ENCODE measurements around the gene EML6.

- TF ChIP-seq MXI1 (IDR thresholded peaks at IDR 0.05; ENCODE audit: low read depth, low read length), result no peak
- TF ChIP-seq EP300 (IDR thresholded peaks at IDR 0.05; ENCODE audit: borderline replicate concordance in 1 of 2, low read depth in 1 of 2, low read length in 1 of 2), result no peak
- TF ChIP-seq CTCF (IDR thresholded peaks at IDR 0.05), result no peak
- no peak for TF ChIP-seq CHD2 (IDR thresholded peaks at IDR 0.05; ENCODE audit: low read length, partially characterized antibody)
- no peak for TF ChIP-seq EZH2phosphoT487 (IDR thresholded peaks at IDR 0.05; ENCODE audit: borderline replicate concordance, low read depth)
Observed at GRCh38 chr2:54898456-54899226, 175.2 kb downstream of the EML6 start.

All from SK-N-SH (cell line).